RWPE1 (cell line): ENCODE results near the gene CENPF.
"Not testable (repeated sequence)": the region's sequence is repeated elsewhere in the genome, so short reads cannot be mapped to it uniquely, and the experiment has no call there.

ENCODE experiments used
- CTCF ChIA-PET: fragments of 350-600 bp; sonication (Branson Sonifier 250); formaldehyde crosslinking; extraction: SDS; loops from one replicate; lab custom pipeline; 2021; lab: Yijun Ruan, JAX
- POLR2A ChIA-PET: fragments of 400-600 bp; formaldehyde crosslinking; extraction: SDS; loops from one replicate; lab custom pipeline; 2020; ENCODE audit warnings: antibody characterized with exemption; ENCODE audit not compliant: low non-redundant PET; lab: Yijun Ruan, JAX
- DNase-seq: peaks from one replicate; pipeline ENCODE4 v3.0.0; 2012; ENCODE audit warnings: low spot score
- H3K27ac ChIP-seq: fragments of 450-650 bp; 2 replicates; pipeline ENCODE4 v1.5.1; 2017
- TF ChIP-seq, protein P1 (sequence below): fragments of 450-650 bp; conservative IDR thresholded peaks from 2 replicates; pipeline ENCODE4 v1.5.1; 2017; ENCODE audit warnings: low read depth, mild to moderate bottlenecking

CENPF gene

GRCh38 chr1:214588963-214589597 lies 13.9 kb upstream of the CENPF start:
- ChIA-PET POLR2A (no interaction called here), CTCF (no interaction called here)
- DNase-seq, result no peak
- no peak overlapping the region for H3K27ac ChIP-seq
- TF ChIP-seq, protein P1, sequence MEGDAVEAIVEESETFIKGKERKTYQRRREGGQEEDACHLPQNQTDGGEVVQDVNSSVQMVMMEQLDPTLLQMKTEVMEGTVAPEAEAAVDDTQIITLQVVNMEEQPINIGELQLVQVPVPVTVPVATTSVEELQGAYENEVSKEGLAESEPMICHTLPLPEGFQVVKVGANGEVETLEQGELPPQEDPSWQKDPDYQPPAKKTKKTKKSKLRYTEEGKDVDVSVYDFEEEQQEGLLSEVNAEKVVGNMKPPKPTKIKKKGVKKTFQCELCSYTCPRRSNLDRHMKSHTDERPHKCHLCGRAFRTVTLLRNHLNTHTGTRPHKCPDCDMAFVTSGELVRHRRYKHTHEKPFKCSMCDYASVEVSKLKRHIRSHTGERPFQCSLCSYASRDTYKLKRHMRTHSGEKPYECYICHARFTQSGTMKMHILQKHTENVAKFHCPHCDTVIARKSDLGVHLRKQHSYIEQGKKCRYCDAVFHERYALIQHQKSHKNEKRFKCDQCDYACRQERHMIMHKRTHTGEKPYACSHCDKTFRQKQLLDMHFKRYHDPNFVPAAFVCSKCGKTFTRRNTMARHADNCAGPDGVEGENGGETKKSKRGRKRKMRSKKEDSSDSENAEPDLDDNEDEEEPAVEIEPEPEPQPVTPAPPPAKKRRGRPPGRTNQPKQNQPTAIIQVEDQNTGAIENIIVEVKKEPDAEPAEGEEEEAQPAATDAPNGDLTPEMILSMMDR, result no peak

GRCh38 chr1:214590696-214591095 lies 12.3 kb upstream of the CENPF start:
- H3K27ac ChIP-seq, result no peak overlapping the region
- TF ChIP-seq, protein P1, result no peak; the same call in 1 of the 2 replicates
- ChIA-PET POLR2A (no interaction called here), CTCF (interaction anchor here (0.7 kb wide), 1 partner anchor 54 kb away, joined by 5 read pairs; no protein-coding TSS in a partner anchor)
- DNase-seq, result no peak

GRCh38 chr1:214591918-214592317 lies 11.1 kb upstream of the CENPF start:
- POLR2A ChIA-PET, H3K27ac ChIP-seq, DNase-seq: not testable (repeated sequence)
- CTCF ChIA-PET, result interaction anchor here (0.9 kb wide), 1 partner anchor 261 kb away, joined by 3 read pairs; no protein-coding TSS in a partner anchor

- TF ChIP-seq, protein P1, result no peak
- ChIA-PET CTCF (interaction anchor here (0.6 to 1.3 kb wide), 2 partner anchors 247 to 261 kb away, joined by 3 read pairs; no protein-coding TSS in a partner anchor), POLR2A (interaction anchor here (0.7 kb wide), 1 partner anchor 140 kb away, joined by 7 read pairs; no protein-coding TSS in a partner anchor)
- no peak overlapping the region for H3K27ac ChIP-seq
- no peak for DNase-seq
These were observed 9.8 kb upstream of the CENPF start for GRCh38 chr1:214593158-214593557.

DNA sequence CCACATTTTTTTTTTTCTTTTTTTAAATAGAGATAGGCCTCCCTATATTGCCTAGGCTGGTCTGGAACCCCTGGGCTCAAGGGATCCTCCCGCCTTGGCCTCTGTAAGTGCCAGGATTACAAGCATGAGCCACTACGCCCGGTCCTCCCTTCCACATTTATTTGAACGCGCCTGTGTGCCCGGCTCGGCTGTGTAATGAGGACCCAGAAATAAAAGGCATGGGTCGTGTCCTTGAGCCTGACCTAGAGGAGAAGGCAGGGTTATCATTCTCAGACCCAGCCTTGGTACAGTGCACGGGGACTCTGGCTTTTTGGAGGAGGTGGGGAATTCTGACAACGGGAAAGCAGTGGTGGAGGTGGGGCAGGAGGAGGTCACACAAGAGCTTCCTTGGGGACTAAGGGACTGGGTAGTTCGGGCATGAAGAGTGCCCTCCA lies 841 bp downstream of the CENPF start:
- H3K27ac ChIP-seq, result peak overlapping the region; percentile 88
- POLR2A ChIA-PET, result no interaction called here
- CTCF ChIA-PET, result no interaction called here
- no peak for DNase-seq
- TF ChIP-seq, protein P1, result no peak

DNA sequence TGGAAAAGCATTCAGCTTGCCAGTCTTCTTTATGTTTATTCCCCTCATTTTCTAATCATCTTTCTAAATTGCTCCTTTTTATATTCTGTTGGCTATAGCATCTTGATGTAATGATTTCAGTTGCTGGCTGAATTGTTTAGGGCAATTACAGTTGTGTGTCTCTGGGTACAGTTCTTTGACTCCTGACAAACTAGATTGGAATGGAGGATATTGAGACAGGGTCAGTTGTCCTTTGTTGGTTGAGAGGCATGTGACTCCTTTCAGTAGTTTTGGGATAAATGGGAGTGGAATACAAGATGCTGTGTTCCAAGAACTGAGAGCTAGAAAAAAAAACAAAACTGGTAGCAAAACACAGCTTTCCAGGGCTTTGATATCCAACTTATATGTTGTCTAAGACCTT lies 1.5 kb downstream of the CENPF start:
- ChIA-PET CTCF (no interaction called here), POLR2A (no interaction called here)
- TF ChIP-seq, protein P1, result no peak
- no peak overlapping the region for H3K27ac ChIP-seq
- DNase-seq, result peak; percentile 12

DNA sequence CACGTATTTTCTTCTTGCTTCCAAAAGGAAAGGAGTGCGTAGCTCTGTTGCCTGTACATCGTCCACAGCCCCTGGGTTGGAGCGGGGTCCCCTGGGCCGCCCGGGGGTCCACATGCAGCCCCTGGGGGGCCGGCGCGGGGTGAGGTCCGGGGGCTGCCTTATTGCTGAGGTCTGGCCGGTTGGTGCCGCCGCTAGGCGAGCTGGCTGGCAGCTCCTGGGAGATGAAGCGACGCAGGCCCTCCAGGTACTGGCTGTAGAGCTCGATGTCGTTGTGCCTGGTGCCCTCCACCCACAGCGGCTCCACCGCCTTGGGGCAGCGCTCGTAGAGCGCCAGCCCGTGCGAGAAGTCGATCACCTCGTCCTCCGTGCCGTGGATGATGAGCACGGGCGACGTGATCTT lies 2.5 kb downstream of the CENPF start:
- CTCF ChIA-PET, result interaction anchor here (0.6 kb wide), 1 partner anchor 20 kb away, joined by 3 read pairs; no protein-coding TSS in a partner anchor
- H3K27ac ChIP-seq, result peak overlapping the region; percentile 23; the same call in 1 of the 2 replicates
- not testable (repeated sequence) for DNase-seq
- POLR2A ChIA-PET, result interaction anchor here (0.6 kb wide), 1 partner anchor 1331 kb away, joined by 3 read pairs; no protein-coding TSS in a partner anchor

DNA sequence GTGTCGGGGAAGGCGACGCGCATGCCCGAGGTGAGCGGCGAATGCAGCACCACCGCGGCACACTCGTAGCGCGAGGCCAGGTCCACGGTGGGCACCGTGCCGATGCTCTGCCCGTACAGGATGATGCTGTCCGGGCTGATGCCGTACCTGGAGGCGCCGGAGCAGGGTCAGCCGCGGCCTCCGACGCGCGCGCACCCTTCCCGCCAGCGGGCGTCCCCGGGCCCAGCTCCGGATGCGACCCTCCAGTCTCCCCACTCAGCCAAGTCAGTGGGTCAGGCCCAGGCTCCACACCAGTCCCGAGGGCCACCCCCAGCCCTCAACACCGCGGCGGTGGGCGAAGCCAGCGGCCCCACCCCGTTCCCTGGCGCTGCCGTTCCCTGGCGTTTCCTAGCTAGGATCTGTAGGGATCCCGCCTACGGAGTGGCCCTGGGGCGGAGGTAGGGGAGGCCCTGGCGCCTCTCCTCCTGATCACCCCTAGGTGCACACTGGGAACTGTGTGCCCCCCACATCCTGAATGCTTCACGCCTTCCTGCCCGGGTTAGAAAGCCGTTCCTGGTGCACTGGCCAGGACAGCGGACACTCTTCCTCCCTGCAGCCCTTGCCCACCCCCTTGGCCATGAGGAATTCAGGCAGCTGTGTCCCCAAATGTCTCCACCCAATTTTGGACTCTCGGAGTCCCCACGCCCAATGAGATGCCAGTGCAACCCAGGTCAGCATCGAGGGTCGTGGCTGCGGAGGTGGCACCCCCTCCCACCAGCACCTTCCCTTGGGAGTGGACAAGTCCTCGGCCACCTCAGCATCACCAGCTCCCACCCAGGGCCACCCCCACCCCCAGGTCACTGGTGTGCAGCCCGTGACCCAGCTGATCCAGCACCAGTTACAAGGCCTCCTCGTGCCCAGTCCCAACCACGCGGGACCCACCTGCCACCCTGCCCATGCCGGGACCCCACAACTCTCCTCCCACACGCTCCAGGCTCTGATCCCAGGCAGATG lies 3.2 kb downstream of the CENPF start:
- CTCF ChIA-PET, result interaction anchor here (0.6 kb wide), 1 partner anchor 21 kb away, joined by 3 read pairs; no protein-coding TSS in a partner anchor
- peak overlapping the region; percentile 32; the same call in 1 of the 2 replicates for H3K27ac ChIP-seq
- POLR2A ChIA-PET, DNase-seq: not testable (repeated sequence)

DNA sequence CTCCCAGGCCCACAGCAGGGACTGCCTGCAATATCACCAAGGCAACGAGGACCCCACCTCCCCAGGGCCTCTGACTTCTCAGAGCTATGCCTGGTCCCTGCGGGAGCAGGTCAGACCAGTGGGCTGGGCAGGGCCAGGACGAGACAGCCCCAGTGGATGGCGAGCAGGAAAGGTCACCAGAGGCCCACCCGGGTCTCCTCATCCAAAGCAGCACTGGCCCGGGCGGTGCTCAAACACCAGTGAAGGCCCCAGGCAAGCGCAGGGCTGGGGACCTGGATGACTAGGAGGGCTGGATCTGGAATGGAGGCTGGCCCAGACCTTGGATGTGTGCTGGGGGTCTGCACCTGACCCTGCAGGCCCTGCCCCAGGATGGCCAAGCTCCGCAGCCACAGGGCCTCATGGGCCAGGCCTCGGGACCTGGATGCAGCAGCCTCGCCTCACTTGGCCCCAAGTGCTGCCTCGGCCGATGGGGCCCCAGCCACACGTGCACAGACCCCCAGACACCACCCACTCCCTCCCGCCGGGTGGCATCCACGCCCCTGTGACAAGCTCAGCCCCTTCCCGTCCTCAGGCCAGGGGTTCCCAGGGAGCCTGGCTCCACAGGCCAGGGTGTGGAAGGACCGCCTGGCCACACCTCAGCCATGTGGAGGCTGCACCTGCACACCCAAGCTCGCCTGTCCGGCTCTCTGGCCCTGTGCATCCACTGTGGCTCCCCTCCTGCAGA lies 4.7 kb downstream of the CENPF start:
- POLR2A ChIA-PET, CTCF ChIA-PET, DNase-seq: not testable (repeated sequence)
- H3K27ac ChIP-seq, result peak overlapping the region; percentile 32
